GM15510 (cell line): ENCODE data around the gene CETN3.

Experiments
- POLR2A ChIP-seq: IDR thresholded peaks from 3 replicates; pipeline ENCODE4 v1.6.1; 2011; ENCODE audit warnings: borderline replicate concordance; ENCODE audit not compliant: insufficient read length; ENCODE audit errors: extremely low read depth

Gene CETN3

GRCh38 chr5:90398726-90399125 is 10.8 kb downstream of the CETN3 start:
- TF ChIP-seq POLR2A = no peak

- TF ChIP-seq POLR2A = no peak
Measured at GRCh38 chr5:90395005-90395404, 14.6 kb downstream of the CETN3 start.

GRCh38 chr5:90390928-90391327 is 18.6 kb downstream of the CETN3 start:
- TF ChIP-seq POLR2A = no peak

GRCh38 chr5:90390326-90390725 is 19.2 kb downstream of the CETN3 start:
- no peak for TF ChIP-seq POLR2A

GRCh38 chr5:90387508-90387907 is 22.0 kb downstream of the CETN3 start:
- TF ChIP-seq POLR2A = no peak

- TF ChIP-seq POLR2A = no peak
Measured at GRCh38 chr5:90386099-90386710, 23.4 kb downstream of the CETN3 start.

GRCh38 chr5:90384389-90384788 is 25.2 kb downstream of the CETN3 start:
- TF ChIP-seq POLR2A = no peak

GRCh38 chr5:90383903-90384302 is 25.7 kb downstream of the CETN3 start:
- TF ChIP-seq POLR2A = no peak

GRCh38 chr5:90381213-90381929 is 28.2 kb downstream of the CETN3 start:
- TF ChIP-seq POLR2A = no peak

- TF ChIP-seq POLR2A = no peak
Measured at GRCh38 chr5:90379652-90380051, 29.9 kb downstream of the CETN3 start.

- no peak for TF ChIP-seq POLR2A
Measured at GRCh38 chr5:90378752-90379151, 30.8 kb downstream of the CETN3 start.

GRCh38 chr5:90368454-90369246 is 40.9 kb downstream of the CETN3 start:
- TF ChIP-seq POLR2A = no peak

- no peak for TF ChIP-seq POLR2A
Measured at GRCh38 chr5:90367879-90368278, 41.7 kb downstream of the CETN3 start.

GRCh38 chr5:90366948-90367347 is 42.6 kb downstream of the CETN3 start:
- no peak for TF ChIP-seq POLR2A

GRCh38 chr5:90365328-90365727 is 44.2 kb downstream of the CETN3 start:
- no peak for TF ChIP-seq POLR2A
